Measurements from ENCODE around the gene MPDU1. TPM values are rescaled to one million over a fixed set of nuclear protein-coding genes. Genes with fewer than 3 reads are reported as not detected.
A peak's percentile ranks its signal among the peaks of the same experiment; 100 is the strongest.

Gene MPDU1
- total RNA-seq, 1 experiment from 2014 or later: 73.1 TPM

GRCh38 chr17:7563115-7563869 is 20.4 kb upstream of the MPDU1 start:
- Histone ChIP-seq H2AK5ac (ENCODE audit: insufficient read length, low read length) (no peak overlapping the region), H3K4me1 (ENCODE audit: insufficient read depth, low read length) (no peaks in the 10 kb centered on the region), H3K79me2 (ENCODE audit: insufficient read depth, low read length) (peaks cover 8% of the 10 kb centered on the region; the same call in 1 of the 2 replicates), H4K5ac (ENCODE audit: insufficient read length, low read depth, low read length) (no peak overlapping the region), H3K27me3 (ENCODE audit: insufficient read depth, low read length) (no peaks in the 10 kb centered on the region), H3K4me2 (ENCODE audit: insufficient read depth, insufficient read length, low read length) (peak overlapping the region; percentile 82), H3K56ac (ENCODE audit: insufficient read length, low read depth, low read length) (no peak overlapping the region), H4K91ac (ENCODE audit: insufficient read length, low read depth, low read length) (no peak overlapping the region), H3T11ph (ENCODE audit: low read length) (no peak overlapping the region), H3K23me2 (ENCODE audit: insufficient read length, low read depth, low read length, poor library complexity, severe bottlenecking) (peaks cover 6% of the 10 kb centered on the region), H3K23ac (ENCODE audit: insufficient read length, low read depth, low read length) (no peak overlapping the region), H2BK120ac (ENCODE audit: low read depth, low read length, poor library complexity, severe bottlenecking) (no peak overlapping the region), H4K8ac (replicated peaks; ENCODE audit: insufficient read length, low read depth, low read length) (no peak overlapping the region), H3K4ac (ENCODE audit: low read depth, low read length) (no peak overlapping the region), H3K79me1 (ENCODE audit: insufficient read depth, low read depth, low read length, poor library complexity, severe bottlenecking) (peaks cover 15% of the 10 kb centered on the region), H3K14ac (ENCODE audit: insufficient read depth, low read length) (no peak overlapping the region), H3K9ac (ENCODE audit: extremely low read depth, insufficient read length, low read length) (no peak overlapping the region), H2BK12ac (ENCODE audit: insufficient read length, low read depth, low read length) (no peak overlapping the region), H3K9me3 (ENCODE audit: control insufficient read depth, low read depth, low read length) (no peaks in the 10 kb centered on the region), H3K27ac (ENCODE audit: insufficient read length, low read depth, low read length) (no peak overlapping the region), H2BK20ac (ENCODE audit: low read depth, low read length, poor library complexity, severe bottlenecking) (no peak overlapping the region), H2BK15ac (ENCODE audit: low read depth, low read length) (no peak overlapping the region), H4K20me1 (ENCODE audit: control insufficient read depth, insufficient read depth, insufficient read length) (no peaks in the 10 kb centered on the region), H2BK5ac (ENCODE audit: insufficient read length, low read length) (no peak overlapping the region), H3K18ac (ENCODE audit: insufficient read length, low read depth, low read length) (no peak overlapping the region), H2AFZ (ENCODE audit: low read length) (no peak overlapping the region)
- no peaks in the 10 kb centered on the region for H3K27me3 Mint-ChIP-seq (ENCODE audit: low read depth)
- peaks cover 19 to 47% (median 45%) of the 10 kb centered on the region in 3 experiments; a peak in 6 of 7 replicates for H3K36me3 Mint-ChIP-seq (ENCODE audit: insufficient read depth in 1 of 3, low read depth in 3 of 3)
- peak overlapping the region; percentile 90 to 91 for H3K4me3 Mint-ChIP-seq
- no peaks in the 10 kb centered on the region for H3K9me3 Mint-ChIP-seq
- TF ChIP-seq CTCF (conservative IDR thresholded peaks at IDR 0.05): no peak
- WGBS (ENCODE audit: extremely low coverage, insufficient read length, low lambda C conversion rate): no CpG with 5 or more reads among the region's 30 CpGs
- H3K4me1 Mint-ChIP-seq: peaks cover 31 to 35% of the 10 kb centered on the region in 2 experiments
- no peak for DNase-seq
- peak overlapping the region in 1 of 3 experiments; percentile 82; a peak in 1 of 7 replicates for H3K27ac Mint-ChIP-seq
